ENCODE measurements around the gene KDM1B. TPM values are rescaled to one million over a fixed set of nuclear protein-coding genes. Genes with fewer than 3 reads are reported as not detected.

KDM1B gene
- total and polyA plus RNA-seq, 2 donors (not counting 3 experiments of a cell fraction or from before 2014, with no cell fraction given) = 3.0 to 10.8 TPM

GRCh38 chr6:18270216-18270615, 115.0 kb downstream of the KDM1B start:
- H3K9ac ChIP-seq (replicated peaks; ENCODE audit: extremely low read depth, insufficient read depth, low read length) = no peak overlapping the region
- ChIA-PET CTCF (no interaction called here), POLR2A (no interaction called here)
- BruUV-seq (replicated peaks) = no TSS peak
- intact Hi-C loops (cut with micrococcal nuclease) = no loop called here
- H3K79me2 ChIP-seq (ENCODE audit: control insufficient read depth, insufficient read depth, low read length) = no peaks in the 10 kb centered on the region
- dilution Hi-C loops (cut with MboI; ENCODE audit: extremely low pct_ligation_motif_present, low sequenced_read_pairs) = no loop called here
- no peak for FAIRE-seq
- no peaks in the 10 kb centered on the region for H3K9me3 ChIP-seq (replicated peaks; ENCODE audit: control insufficient read depth, insufficient read depth, low read length)
- DNase-seq (ENCODE audit: low read depth, low spot score) = no peak
- H3K9me1 ChIP-seq (replicated peaks; ENCODE audit: control insufficient read depth, extremely low read depth, insufficient read depth, low read length) = no peaks in the 10 kb centered on the region
- H3K36me3 ChIP-seq (ENCODE audit: control insufficient read depth in 2 of 2, extremely low read depth in 1 of 2, insufficient read depth in 2 of 2, low read length in 2 of 2) = no peaks in the 10 kb centered on the region
- H3K27me3 ChIP-seq (ENCODE audit: control insufficient read depth in 2 of 2, insufficient read depth in 2 of 2, low read length in 2 of 2) = peaks cover 6 to 9% of the 10 kb centered on the region in 2 experiments
- H3K27ac ChIP-seq (ENCODE audit: insufficient read depth, low read depth, low read length) = no peak overlapping the region
- no peak overlapping the region for H2AFZ ChIP-seq (ENCODE audit: low read depth, low read length)
- no peak overlapping the region for H3K4me2 ChIP-seq (ENCODE audit: insufficient read depth, low read length)
- H3K4me3 ChIP-seq (replicated peaks in 1 of 3; ENCODE audit: insufficient read depth in 1 of 3, low read depth in 1 of 3, low read length in 3 of 3) = no peak overlapping the region
- H4K20me1 ChIP-seq (replicated peaks; ENCODE audit: control insufficient read depth, extremely low read depth, insufficient read depth, low read length) = no peaks in the 10 kb centered on the region
- TF ChIP-seq POLR2A (IDR thresholded peaks at IDR 0.05; ENCODE audit: low read depth, low read length) (no peak), MYC (IDR thresholded peaks at IDR 0.05; ENCODE audit: low read depth, low read length) (no peak), JUN (IDR thresholded peaks at IDR 0.05; ENCODE audit: borderline replicate concordance, insufficient read depth, insufficient read length, low read depth) (no peak), POLR2AphosphoS5 (IDR thresholded peaks at IDR 0.05; ENCODE audit: insufficient read depth, low read depth, low read length) (no peak), CTCF (IDR thresholded peaks at IDR 0.05; ENCODE audit: extremely low read depth in 1 of 2, insufficient read depth in 1 of 2, low read depth in 1 of 2, low read length in 2 of 2) (no peak), GATA2 (IDR thresholded peaks at IDR 0.05; ENCODE audit: insufficient read depth, insufficient read length, low read depth, low read length) (no peak), EZH2 (IDR thresholded peaks at IDR 0.05; ENCODE audit: borderline replicate concordance, low read depth, low read length, severe bottlenecking) (no peak), FOS (IDR thresholded peaks at IDR 0.05; ENCODE audit: borderline replicate concordance, insufficient read depth, low read length) (no peak), MAX (IDR thresholded peaks at IDR 0.05; ENCODE audit: insufficient read depth, insufficient read length) (no peak)
- H3K4me1 ChIP-seq (ENCODE audit: control insufficient read depth, extremely low read depth, insufficient read depth, low read length) = no peaks in the 10 kb centered on the region

Small RNA genes within 50 kb of the gene (small RNA-seq; reads per million reads assigned to genes)
- not detected for gene RF00019 (ENCODE audit: insufficient read depth, insufficient read length, low read depth, low replicate concordance)

Other genes starting within 250 kb of the KDM1B start
- 55.5 and 65.8 TPM in 2 replicates for gene KIF13A, start 167.8 kb upstream of the KDM1B start, total RNA-seq
- gene KIF13A, start 167.8 kb upstream of the KDM1B start, polyA plus RNA-seq = 24.8 and 24.9 TPM in 2 replicates
- gene NHLRC1, start 32.7 kb upstream of the KDM1B start, total RNA-seq = 2.2 and 2.3 TPM in 2 replicates
- gene NHLRC1, start 32.7 kb upstream of the KDM1B start, polyA plus RNA-seq = 1.7 and 2.1 TPM in 2 replicates
- gene TPMT, start 345 bp upstream of the KDM1B start, total RNA-seq = 10.9 and 11.1 TPM in 2 replicates
- gene TPMT, start 345 bp upstream of the KDM1B start, polyA plus RNA-seq = 6.2 and 6.5 TPM in 2 replicates
- gene DEK, start 109.1 kb downstream of the KDM1B start, total RNA-seq = 118 and 120 TPM in 2 replicates
- 14.5 and 19.0 TPM in 2 replicates for gene DEK, start 109.1 kb downstream of the KDM1B start, polyA plus RNA-seq
- 78.3 and 97.3 TPM in 2 replicates for gene RNF144B, start 231.9 kb downstream of the KDM1B start, total RNA-seq
- 14.3 and 18.1 TPM in 2 replicates for gene RNF144B, start 231.9 kb downstream of the KDM1B start, polyA plus RNA-seq